Endometrium (tissue), 2 donors: ENCODE measurements around the gene TMEM131L.

Experiments
- FAIRE-seq: peaks from 2 replicates; lab custom pipeline; 2012; peaks lifted over from hg19 to GRCh38; lab: Jason Lieb, UNC
- donor health status: control.
- donor health status: control.

The TMEM131L gene

DNA sequence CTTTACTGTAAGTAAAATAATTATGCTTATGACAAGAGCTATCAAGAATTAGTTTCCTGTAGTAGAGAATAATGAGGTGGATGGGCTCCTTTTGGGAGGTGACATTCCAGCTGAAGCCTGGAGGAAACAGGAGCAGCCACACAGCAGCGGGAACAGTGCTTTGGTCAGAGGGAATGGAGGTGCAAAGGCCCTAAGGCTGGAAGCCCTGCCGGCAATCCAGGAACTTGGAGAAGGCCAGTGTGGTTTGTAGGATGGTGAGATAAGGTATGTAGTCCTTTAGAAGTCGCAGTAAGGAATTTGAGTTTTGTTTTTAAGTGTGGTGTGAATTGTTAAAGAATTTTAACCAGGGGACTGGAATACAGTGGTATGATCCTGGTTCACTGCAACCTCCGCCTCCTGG is 8.1 kb downstream of the TMEM131L start:
- FAIRE-seq: no peak

DNA sequence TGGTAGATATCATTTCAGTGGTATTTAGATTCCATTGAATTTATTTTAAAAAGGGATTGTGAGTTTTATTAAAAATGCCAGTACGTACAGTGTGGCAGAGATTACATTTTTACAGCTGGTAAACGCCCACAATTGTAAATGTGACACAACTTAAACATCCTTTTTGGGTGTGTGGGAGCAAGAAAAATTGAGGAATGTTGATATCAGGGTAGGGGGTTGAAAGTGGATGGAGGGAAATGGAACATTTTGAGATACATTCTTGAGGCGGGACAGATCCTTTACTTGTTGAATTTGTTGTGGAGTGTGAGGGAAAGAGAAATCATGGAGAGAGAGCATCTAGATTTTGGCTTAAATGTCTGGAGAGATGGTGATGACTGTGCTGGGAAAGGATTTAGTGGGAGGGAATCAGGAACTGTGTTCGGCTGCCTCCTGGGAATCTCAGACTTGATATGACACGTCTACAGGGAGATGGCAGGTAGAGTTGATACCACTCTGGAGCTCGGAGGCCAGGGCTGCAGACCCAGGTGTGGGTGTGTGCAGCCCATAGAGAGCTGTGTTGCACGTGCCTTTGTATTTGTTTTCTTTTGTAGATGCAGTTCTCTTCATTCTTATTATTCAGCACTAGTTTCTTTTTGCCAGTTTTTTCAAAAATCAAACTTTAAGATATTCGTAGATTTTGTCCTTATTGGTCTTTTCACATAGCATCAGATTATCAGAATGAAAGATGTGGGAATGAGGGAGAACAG is 10.8 kb downstream of the TMEM131L start:
- FAIRE-seq: no peak

DNA sequence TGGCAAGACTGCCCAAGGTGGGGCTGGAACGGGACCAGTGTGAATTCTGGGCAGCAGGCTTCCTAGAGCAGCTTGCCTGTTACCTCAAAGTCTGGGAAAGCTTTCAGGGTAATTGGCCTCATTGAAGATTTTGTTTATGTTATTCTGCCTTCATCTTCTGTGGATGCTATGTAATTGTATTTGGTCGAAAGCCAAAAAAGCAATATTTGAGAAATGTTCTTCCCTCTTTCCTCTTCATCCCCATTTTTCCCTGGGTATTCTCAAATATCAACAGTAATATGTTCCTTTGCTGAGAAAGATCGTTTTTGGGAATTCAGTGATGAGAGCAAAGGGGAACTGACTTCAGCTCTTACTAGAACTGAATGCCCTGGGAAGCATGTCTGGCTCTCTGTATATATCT is 12.9 kb downstream of the TMEM131L start:
- no peak for FAIRE-seq

DNA sequence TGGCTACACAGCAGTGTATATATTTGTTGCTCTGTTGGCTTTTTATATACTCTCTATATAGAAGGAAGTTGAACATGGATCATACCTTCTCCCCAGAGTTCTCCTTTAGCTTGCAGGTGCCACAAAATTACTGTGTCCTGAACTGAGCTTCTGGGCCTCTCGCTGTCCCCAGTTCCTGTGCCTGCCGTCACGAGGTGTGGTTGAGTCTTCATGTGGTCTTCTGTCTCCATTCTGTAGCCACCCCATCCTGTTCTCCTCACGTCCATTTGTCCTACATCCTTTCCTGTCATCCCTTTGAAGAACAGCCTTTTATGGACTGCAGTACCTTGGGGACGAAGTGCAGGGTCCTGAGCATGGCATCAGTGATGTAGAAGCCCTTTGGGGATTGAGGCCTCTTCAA is 14.5 kb downstream of the TMEM131L start:
- FAIRE-seq: no peak

DNA sequence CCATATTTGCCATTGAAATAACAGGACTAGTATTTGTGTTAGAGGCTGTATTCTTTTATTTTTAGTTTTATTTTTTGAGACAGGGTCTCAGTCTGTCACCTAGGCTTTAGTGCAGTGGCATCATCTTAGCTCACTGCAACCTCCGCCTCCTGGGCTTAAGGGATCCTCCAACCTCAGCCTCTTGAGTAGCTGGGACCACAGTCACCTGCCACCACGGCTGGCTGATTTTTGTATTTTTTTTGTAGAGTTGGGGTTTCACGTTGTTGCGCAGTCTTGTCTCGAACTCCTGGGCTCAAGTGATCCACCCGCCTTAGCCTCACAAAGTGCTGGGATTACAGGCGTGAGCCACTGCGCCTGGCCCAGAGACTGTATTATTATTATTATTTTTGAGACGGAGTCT is 15.3 kb downstream of the TMEM131L start:
- FAIRE-seq: no peak

DNA sequence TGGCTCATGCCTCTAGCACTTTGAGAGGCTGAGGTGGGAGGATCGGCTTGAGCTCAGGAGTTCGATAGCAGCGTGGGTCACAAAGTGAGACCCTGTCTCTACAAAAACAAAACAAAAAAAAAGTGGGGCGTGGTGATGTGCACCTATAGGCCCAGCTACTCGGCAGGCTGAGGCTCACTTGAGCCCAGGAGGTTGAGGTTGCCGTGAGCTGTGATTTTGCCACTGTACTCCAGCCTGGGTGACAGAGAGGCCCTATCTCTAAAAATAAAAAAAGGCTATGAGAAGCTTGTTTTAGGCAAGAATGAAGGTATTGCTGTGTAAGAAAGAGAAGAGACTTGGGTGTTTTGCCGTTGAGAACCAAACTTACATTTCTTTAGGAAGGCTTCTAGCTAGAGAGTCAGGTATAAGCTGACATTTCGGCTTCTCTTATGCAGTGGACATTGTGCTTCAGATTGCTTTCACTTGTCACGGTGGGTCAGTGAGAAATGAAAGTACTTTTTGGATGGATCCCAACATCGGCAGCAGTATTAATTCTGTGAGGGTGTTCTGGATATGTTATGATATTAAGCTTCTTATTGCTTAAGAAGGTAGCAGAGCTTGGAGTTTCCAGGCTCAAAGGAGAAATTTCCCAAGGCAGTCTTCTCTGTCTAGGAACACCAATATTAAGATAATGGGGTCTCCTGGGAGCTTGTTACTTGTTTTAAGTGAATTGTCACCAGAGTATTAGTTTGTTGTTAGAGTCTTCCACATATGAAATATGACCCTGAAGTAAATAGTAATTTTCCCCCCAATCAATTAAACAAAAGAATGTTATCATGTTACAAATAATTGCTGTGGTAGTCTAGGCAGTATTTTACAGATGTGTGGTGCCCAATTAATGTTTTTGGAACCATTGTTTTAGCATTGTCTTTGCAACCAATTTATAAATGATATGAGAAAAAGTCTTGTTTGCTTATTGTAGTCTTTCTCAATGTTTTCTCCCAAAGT is 17.6 kb downstream of the TMEM131L start:
- FAIRE-seq: no peak

- FAIRE-seq: no peak
These were observed 19.2 kb downstream of the TMEM131L start for GRCh38 chr4:153485359-153485758.

DNA sequence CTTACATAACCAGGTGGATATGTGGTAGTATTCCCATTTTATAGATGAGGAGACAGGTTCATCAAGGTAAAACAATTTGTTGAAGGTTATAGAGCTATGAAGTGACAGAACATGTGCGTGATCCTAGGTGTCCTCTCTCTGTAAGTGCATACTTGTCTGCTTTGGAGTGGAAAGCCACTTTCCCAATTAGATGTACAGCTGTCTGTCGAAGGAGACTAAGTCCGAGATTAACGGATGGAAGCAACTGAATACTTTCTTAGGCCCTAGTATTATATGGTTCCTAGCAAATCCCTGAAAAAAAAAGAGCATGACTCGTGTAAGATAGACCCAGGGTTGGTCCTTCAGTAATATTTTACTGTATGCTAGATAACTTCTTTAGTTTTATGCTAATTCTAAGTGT is 19.7 kb downstream of the TMEM131L start:
- FAIRE-seq: no peak

DNA sequence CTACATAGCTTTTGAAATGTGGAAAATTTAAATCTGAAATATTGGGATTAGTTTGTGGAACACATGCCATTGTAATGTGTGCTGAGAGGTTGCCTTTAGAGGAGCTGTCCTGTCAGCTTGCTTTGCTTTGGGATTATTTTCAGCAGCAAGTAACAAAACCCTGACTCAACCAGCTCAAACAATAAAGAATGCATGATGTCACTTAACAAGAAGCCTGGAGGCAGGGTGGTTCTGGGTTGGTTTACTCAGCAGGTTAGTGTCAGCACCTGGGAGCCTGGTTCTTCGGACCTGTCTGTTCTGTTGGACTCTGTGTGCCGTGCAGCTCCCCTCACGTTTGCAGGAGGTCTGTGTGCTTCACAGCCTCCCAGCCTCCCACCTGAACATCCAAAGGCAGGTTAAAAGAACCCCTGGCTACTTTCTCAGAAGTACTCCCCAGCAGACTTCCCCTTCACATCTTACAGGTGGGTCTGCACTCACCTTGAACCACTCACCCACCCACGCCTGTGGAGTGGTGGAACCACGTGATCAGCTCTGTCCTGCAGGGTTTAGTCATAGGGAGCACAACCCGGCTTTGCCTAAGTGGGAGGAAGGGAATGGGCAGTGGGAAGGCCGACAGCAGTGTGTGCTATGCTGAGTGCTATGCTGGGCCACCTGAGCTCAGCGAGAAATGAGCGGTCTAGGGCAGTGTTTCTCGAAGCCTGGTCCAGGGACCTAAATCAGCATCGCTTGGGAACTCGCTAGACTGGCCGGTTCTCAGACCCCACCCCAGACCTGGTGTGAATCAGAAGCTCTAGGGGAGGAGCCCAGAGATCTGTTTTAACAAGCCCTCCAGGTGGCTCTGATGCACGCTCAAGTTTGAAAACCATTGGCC is 20.4 kb downstream of the TMEM131L start:
- FAIRE-seq: no peak

DNA sequence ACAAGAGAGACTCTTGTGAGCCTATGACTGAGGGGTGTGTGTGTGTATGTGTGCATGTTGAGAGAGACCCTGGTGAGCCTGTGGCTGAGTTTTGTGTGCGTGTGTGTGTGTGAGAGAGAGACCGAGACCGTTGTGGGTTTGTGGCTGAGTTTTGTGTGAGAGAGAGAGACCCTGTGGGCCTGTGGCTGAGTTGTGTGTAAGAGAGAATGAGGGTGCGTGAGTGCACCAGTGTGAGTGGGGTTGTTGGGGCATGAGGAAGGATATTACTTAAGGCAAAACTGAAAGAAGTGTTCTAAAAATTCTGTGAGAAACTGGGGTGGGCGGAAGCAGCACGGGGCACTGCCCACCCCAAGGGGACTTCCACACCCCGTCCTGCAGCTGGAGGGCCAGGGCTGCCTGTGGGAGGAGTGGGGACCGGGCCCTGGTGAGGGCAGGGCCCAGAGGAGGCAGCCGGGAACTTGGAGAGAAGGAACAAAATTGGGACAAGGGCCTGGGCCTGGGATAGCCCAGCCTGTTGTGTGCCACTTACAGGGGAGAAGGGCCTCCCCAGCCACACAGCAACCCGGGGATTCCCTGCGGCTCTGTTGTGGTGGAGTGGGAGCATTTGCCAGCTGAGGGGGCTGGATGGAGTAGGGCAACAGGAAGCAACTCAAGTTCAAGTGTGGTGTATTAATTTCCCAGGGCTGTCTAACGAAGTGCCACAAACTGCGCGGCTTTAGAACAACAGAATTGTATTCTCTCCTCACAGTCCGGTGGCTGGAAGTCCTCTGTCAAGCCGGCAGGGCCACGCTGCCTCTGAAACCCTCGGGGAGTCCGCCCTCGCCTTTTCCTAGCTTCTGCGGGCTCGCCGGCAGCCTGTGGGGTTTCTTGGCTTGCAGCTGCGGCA is 22.1 kb downstream of the TMEM131L start:
- no peak for FAIRE-seq

GRCh38 chr4:153489856-153490558 is 23.8 kb downstream of the TMEM131L start:
- no peak for FAIRE-seq

DNA sequence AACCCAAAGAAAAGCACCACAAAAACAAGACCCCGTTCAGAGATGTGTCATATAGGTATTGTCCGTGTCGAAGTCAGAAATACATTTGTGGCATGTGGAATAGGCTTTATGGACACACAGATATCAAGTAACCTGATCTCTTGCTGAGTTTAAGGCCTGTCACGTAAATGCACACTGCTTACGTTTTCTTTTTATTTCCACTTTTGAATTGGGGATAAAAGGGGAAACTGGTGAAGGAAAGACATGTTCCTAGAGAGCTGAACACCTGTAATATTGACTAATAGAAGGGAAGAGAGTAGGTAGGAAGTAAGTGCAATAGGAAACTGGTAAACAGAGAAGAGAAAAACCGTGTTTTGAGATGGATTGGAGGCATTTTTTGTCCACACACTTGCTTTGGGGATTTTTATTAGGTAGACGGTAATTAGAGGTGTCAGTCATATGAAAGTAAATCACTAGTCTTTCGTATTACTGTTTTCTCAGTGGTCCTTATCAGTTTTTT is 24.9 kb downstream of the TMEM131L start:
- FAIRE-seq: no peak

- FAIRE-seq: no peak
These were observed 28.4 kb downstream of the TMEM131L start for GRCh38 chr4:153494562-153494961.

DNA sequence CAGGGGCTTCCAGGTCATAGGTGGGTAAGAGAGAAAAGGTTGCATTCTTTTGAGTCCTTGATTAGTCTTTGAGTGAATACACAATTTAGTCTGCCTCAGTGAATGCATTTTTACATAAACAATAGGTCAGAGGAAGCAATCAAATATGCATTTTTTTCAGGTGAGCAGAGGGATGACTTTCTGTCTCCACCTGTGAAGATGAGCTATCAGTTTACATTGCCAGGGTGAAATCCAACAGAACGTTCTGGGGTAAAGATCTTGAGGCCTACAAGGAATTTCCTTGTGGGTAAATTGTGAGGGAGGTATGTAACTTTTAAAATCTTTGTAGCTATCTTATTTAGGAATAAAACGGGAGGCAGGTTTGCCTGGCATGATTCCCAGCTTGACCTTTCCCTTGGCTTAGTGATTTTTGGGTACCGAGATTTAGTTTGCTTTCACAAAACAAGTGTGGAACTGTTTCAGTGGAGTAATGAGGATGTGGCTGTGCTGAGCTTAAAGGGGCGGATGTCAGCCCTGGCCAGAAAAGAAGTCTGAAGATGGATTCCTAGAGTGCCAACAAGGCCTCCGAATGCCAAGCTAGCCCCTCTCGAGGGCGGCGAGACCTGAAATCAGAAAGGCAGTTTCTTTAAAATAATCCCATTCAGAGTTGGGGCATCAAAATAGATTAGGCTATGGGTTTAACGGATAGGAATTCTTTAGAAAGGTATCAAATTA is 29.5 kb downstream of the TMEM131L start:
- FAIRE-seq: no peak

DNA sequence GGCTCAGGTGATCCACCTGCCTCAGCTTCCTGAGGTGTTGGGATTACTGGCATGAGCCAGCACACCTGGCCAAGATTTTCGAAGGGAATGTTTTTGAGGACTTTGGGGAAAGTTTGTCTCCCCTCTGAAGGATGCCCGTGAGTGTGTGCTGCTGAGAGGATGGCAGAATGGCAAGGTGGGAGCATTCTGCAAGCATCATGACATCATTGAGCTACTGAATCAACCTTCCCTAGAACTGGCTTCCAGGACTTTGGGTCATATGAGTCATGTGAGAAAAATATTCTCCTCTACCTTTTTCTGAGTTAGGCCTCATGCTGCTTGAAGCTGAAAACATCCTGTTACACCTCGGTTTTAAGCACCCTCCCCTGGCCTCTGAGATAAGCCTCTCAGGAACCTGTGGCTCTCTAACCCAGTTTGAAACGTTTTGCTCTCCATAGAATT is 31.0 kb downstream of the TMEM131L start:
- no peak for FAIRE-seq

- FAIRE-seq: peak; percentile 81
These were observed 32.1 kb downstream of the TMEM131L start for GRCh38 chr4:153497988-153498967.

DNA sequence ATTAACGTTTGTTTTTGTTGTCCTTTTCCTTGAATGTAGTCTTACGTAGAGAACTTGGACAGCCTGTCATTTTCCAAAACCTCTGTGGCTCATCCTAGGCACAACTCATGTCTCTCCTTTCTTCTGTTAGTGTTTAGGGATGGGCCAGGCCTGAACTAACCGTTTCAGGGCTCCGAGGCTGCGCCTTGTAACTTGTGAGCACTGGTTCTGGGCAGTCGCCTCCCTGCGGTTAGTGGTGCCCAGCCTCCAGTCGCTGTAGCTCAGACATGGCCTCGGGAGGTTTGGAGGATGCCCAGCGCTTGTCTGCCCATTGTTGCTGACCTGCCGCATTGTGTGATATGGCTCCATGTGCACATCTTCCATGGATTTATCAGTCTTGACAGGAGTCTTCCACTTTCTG is 32.8 kb downstream of the TMEM131L start:
- FAIRE-seq: no peak

GRCh38 chr4:153501578-153501977 is 35.4 kb downstream of the TMEM131L start:
- FAIRE-seq: no peak
